Adrenal gland (tissue), 5 donors: Measurements from ENCODE around the gene NDUFS4.

Experiments
- POLR2A ChIP-seq, 2 donors: fragments of 450-650 bp; IDR thresholded peaks; one replicate each; pipeline ENCODE4 v1.6.1; 2017; ENCODE audit warnings: antibody characterized with exemption in 2 of 2, mild to moderate bottlenecking in 2 of 2, moderate library complexity in 1 of 2
- TF ChIP-seq, protein P1 (sequence below), 6 experiments: fragments of 450-650 bp in 4 of 6; fragments of 200-600 bp in 2 of 6; sonication (generic) in 1 of 6; IDR thresholded peaks; 1 replicate in 5 of 6; 2 replicates in 1 of 6; pipeline versions ENCODE4 v1.5.1 to v1.8.0; 2016 to 2021; ENCODE audit warnings: antibody characterized with exemption in 6 of 6, mild to moderate bottlenecking in 2 of 6, moderate library complexity in 1 of 6
- donor health status: DM: no; HTN: no; CAD: no.

DNA sequence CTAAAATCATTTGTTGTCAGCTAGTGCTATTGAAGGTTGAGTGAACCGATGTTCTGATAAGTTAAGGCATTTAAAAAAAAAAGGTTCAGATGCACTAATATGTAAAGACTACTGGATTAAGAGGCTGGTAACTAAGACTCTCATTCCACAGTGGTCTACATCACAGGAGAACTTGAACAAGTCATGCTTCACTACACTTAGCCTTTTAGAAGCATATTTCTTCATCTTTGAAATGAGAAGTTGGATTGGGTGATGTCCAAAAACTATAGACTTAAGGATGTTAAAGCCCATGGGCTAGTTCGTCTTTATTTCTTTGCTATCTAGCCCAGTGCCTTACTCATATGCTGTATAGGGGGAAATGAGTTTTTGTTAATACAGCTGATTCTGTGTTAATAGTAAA, 107.2 kb downstream of the NDUFS4 start:
- TF ChIP-seq, protein P1, sequence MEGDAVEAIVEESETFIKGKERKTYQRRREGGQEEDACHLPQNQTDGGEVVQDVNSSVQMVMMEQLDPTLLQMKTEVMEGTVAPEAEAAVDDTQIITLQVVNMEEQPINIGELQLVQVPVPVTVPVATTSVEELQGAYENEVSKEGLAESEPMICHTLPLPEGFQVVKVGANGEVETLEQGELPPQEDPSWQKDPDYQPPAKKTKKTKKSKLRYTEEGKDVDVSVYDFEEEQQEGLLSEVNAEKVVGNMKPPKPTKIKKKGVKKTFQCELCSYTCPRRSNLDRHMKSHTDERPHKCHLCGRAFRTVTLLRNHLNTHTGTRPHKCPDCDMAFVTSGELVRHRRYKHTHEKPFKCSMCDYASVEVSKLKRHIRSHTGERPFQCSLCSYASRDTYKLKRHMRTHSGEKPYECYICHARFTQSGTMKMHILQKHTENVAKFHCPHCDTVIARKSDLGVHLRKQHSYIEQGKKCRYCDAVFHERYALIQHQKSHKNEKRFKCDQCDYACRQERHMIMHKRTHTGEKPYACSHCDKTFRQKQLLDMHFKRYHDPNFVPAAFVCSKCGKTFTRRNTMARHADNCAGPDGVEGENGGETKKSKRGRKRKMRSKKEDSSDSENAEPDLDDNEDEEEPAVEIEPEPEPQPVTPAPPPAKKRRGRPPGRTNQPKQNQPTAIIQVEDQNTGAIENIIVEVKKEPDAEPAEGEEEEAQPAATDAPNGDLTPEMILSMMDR (IDR thresholded peaks at IDR 0.05): no peak
- no peak for TF ChIP-seq POLR2A (IDR thresholded peaks at IDR 0.05)
